Stimulated activated naive CD8-positive, alpha-beta T cell treated with anti-CD3 and anti-CD28 coated beads, Interleukin-15, amount 100 ng/mL, for 72 hours (primary cell): ENCODE measurements around the gene DIS3L2.

ENCODE experiments used
- ATAC-seq: fragments of 150-1000 bp; cut with Tn5 transposase; 2 replicates; pipeline ENCODE4 v1.10.0; 2021; ENCODE audit warnings: mild to moderate bottlenecking, moderate library complexity
- DNase-seq, 2 donors: peaks; one replicate each; pipeline ENCODE4 v3.0.0; 2021 to 2022
- H3K27ac Mint-ChIP-seq, 2 donors: one replicate each; pipeline ENCODE4 v1.8.0; 2022; ENCODE audit warnings: mild to moderate bottlenecking in 2 of 2, mixed read lengths in 2 of 2, moderate library complexity in 2 of 2
- H3K27me3 Mint-ChIP-seq: one replicate; pipeline ENCODE4 v1.8.0; 2022; ENCODE audit warnings: mixed read lengths
- H3K4me1 Mint-ChIP-seq: one replicate; pipeline ENCODE4 v1.8.0; 2022; ENCODE audit warnings: mild to moderate bottlenecking, mixed read lengths
- H3K4me3 Mint-ChIP-seq, 2 donors: one replicate each; pipeline ENCODE4 v1.8.0; 2022; ENCODE audit warnings: mild to moderate bottlenecking in 2 of 2, mixed read lengths in 2 of 2, moderate library complexity in 1 of 2
- H3K9me3 Mint-ChIP-seq, 2 donors: one replicate each; pipeline ENCODE4 v1.8.0; 2022; ENCODE audit warnings: mixed read lengths in 2 of 2

DIS3L2 gene

GRCh38 chr2:232234922-232235615 is 273.6 kb downstream of the DIS3L2 start:
- ATAC-seq (no peak), DNase-seq (no peak)
- Mint-ChIP-seq H3K9me3 (no peaks in the 10 kb centered on the region), H3K4me1 (peaks cover 71% of the 10 kb centered on the region), H3K27ac (no peak overlapping the region), H3K4me3 (no peak overlapping the region), H3K27me3 (no peaks in the 10 kb centered on the region)

GRCh38 chr2:232235716-232236115 is 274.2 kb downstream of the DIS3L2 start:
- H3K27ac Mint-ChIP-seq, result no peak overlapping the region
- peaks cover 74% of the 10 kb centered on the region for H3K4me1 Mint-ChIP-seq
- H3K27me3 Mint-ChIP-seq, result no peaks in the 10 kb centered on the region
- DNase-seq, result no peak
- no peak overlapping the region for H3K4me3 Mint-ChIP-seq
- no peaks in the 10 kb centered on the region for H3K9me3 Mint-ChIP-seq
- ATAC-seq, result no peak

GRCh38 chr2:232236200-232236599 is 274.7 kb downstream of the DIS3L2 start:
- ATAC-seq (peak; percentile 76), DNase-seq (no peak)

GRCh38 chr2:232237464-232237863 is 276.0 kb downstream of the DIS3L2 start:
- peak overlapping the region; percentile 63 to 84 for H3K27ac Mint-ChIP-seq
- peak overlapping the region; percentile 15 to 50 for H3K4me3 Mint-ChIP-seq
- H3K27me3 Mint-ChIP-seq, result no peaks in the 10 kb centered on the region
- H3K9me3 Mint-ChIP-seq, result no peaks in the 10 kb centered on the region
- DNase-seq, result no peak
- no peak for ATAC-seq
- H3K4me1 Mint-ChIP-seq, result peaks cover 62% of the 10 kb centered on the region

More at GRCh38 chr2:232236200-232236599, 274.7 kb downstream of the DIS3L2 start:
- H3K4me1 Mint-ChIP-seq, result peaks cover 74% of the 10 kb centered on the region
- H3K27me3 Mint-ChIP-seq, result no peaks in the 10 kb centered on the region
- H3K9me3 Mint-ChIP-seq, result no peaks in the 10 kb centered on the region
- peak overlapping the region in 1 of 2 donors; percentile 24 for H3K4me3 Mint-ChIP-seq
- H3K27ac Mint-ChIP-seq, result no peak overlapping the region

GRCh38 chr2:232238108-232238507 is 276.6 kb downstream of the DIS3L2 start:
- no peak for ATAC-seq
- Mint-ChIP-seq H3K4me3 (peak overlapping the region; percentile 15 to 50), H3K27ac (peak overlapping the region; percentile 63 to 84), H3K27me3 (no peaks in the 10 kb centered on the region), H3K4me1 (peaks cover 58% of the 10 kb centered on the region), H3K9me3 (no peaks in the 10 kb centered on the region)
- DNase-seq, result no peak

- DNase-seq, result no peak
- H3K4me1 Mint-ChIP-seq, result peaks cover 56% of the 10 kb centered on the region
- ATAC-seq, result no peak
- no peaks in the 10 kb centered on the region for H3K9me3 Mint-ChIP-seq
- peak overlapping the region in 1 of 2 donors; percentile 72 for H3K27ac Mint-ChIP-seq
- H3K27me3 Mint-ChIP-seq, result no peaks in the 10 kb centered on the region
- peak overlapping the region in 1 of 2 donors; percentile 49 for H3K4me3 Mint-ChIP-seq
Measured at GRCh38 chr2:232238596-232238995, 277.1 kb downstream of the DIS3L2 start.

GRCh38 chr2:232239951-232240681 is 278.6 kb downstream of the DIS3L2 start:
- peak; percentile 15 to 64 for DNase-seq
- peak; percentile 90 for ATAC-seq

GRCh38 chr2:232240906-232241305 is 279.4 kb downstream of the DIS3L2 start:
- ATAC-seq, result no peak
- Mint-ChIP-seq H3K9me3 (no peaks in the 10 kb centered on the region), H3K4me1 (peaks cover 49% of the 10 kb centered on the region), H3K4me3 (peak overlapping the region; percentile 21 to 65), H3K27me3 (no peaks in the 10 kb centered on the region), H3K27ac (peak overlapping the region; percentile 43 to 94)
- no peak for DNase-seq

More at GRCh38 chr2:232239951-232240681, 278.6 kb downstream of the DIS3L2 start:
- H3K27me3 Mint-ChIP-seq, result no peaks in the 10 kb centered on the region
- peak overlapping the region; percentile 94 to 96 for H3K27ac Mint-ChIP-seq
- peak overlapping the region; percentile 65 to 71 for H3K4me3 Mint-ChIP-seq
- H3K9me3 Mint-ChIP-seq, result no peaks in the 10 kb centered on the region
- peaks cover 53% of the 10 kb centered on the region for H3K4me1 Mint-ChIP-seq

GRCh38 chr2:232242316-232242715 is 280.8 kb downstream of the DIS3L2 start:
- H3K27ac Mint-ChIP-seq, result no peak overlapping the region
- H3K27me3 Mint-ChIP-seq, result no peaks in the 10 kb centered on the region
- no peak for ATAC-seq
- peaks cover 40% of the 10 kb centered on the region for H3K4me1 Mint-ChIP-seq
- no peak for DNase-seq
- H3K9me3 Mint-ChIP-seq, result no peaks in the 10 kb centered on the region
- no peak overlapping the region for H3K4me3 Mint-ChIP-seq

- Mint-ChIP-seq H3K4me1 (peaks cover 12% of the 10 kb centered on the region), H3K9me3 (no peaks in the 10 kb centered on the region), H3K27me3 (no peaks in the 10 kb centered on the region), H3K27ac (no peak overlapping the region), H3K4me3 (no peak overlapping the region)
- DNase-seq (no peak), ATAC-seq (no peak)
Measured at GRCh38 chr2:232245111-232245510, 283.6 kb downstream of the DIS3L2 start.

- Mint-ChIP-seq H3K4me1 (peaks cover 1% of the 10 kb centered on the region), H3K9me3 (no peaks in the 10 kb centered on the region), H3K27ac (no peak overlapping the region), H3K4me3 (no peak overlapping the region), H3K27me3 (no peaks in the 10 kb centered on the region)
- ATAC-seq, result no peak
- no peak for DNase-seq
Measured at GRCh38 chr2:232246245-232246644, 284.7 kb downstream of the DIS3L2 start.

GRCh38 chr2:232249096-232249495 is 287.6 kb downstream of the DIS3L2 start:
- Mint-ChIP-seq H3K9me3 (no peaks in the 10 kb centered on the region), H3K4me1 (no peaks in the 10 kb centered on the region), H3K27me3 (no peaks in the 10 kb centered on the region), H3K27ac (no peak overlapping the region), H3K4me3 (no peak overlapping the region)
- ATAC-seq (no peak), DNase-seq (no peak)

GRCh38 chr2:232250246-232251175 is 289.0 kb downstream of the DIS3L2 start:
- Mint-ChIP-seq H3K27ac (peak overlapping the region in 1 of 2 donors; percentile 59), H3K27me3 (no peaks in the 10 kb centered on the region), H3K4me1 (no peaks in the 10 kb centered on the region), H3K4me3 (no peak overlapping the region), H3K9me3 (no peaks in the 10 kb centered on the region)
- DNase-seq (no peak), ATAC-seq (no peak)

- no peak overlapping the region for H3K4me3 Mint-ChIP-seq
- ATAC-seq (no peak), DNase-seq (no peak)
- no peak overlapping the region for H3K27ac Mint-ChIP-seq
- H3K27me3 Mint-ChIP-seq, result no peaks in the 10 kb centered on the region
- H3K9me3 Mint-ChIP-seq, result no peaks in the 10 kb centered on the region
- H3K4me1 Mint-ChIP-seq, result no peaks in the 10 kb centered on the region
Measured at GRCh38 chr2:232255033-232255432, 293.5 kb downstream of the DIS3L2 start.

GRCh38 chr2:232260075-232260474 is 298.6 kb downstream of the DIS3L2 start:
- Mint-ChIP-seq H3K9me3 (no peaks in the 10 kb centered on the region), H3K4me1 (no peaks in the 10 kb centered on the region)

More at GRCh38 chr2:232260075-232260474, 298.6 kb downstream of the DIS3L2 start:
- Mint-ChIP-seq H3K27ac (peak overlapping the region in 1 of 2 donors; percentile 5), H3K4me3 (no peak overlapping the region), H3K27me3 (no peaks in the 10 kb centered on the region)
- no peak for ATAC-seq
- no peak for DNase-seq
